IMR-90 (cell line): ENCODE results near the gene ZNF124.

Source experiments
- POLR2A ChIP-seq: IDR thresholded peaks from 2 replicates; pipeline ENCODE4 v1.6.1; 2012; ENCODE audit warnings: mild to moderate bottlenecking, low read depth, low read length
- TF ChIP-seq, protein P1 (sequence below): conservative IDR thresholded peaks from 2 replicates; pipeline ENCODE4 v1.5.1; 2012; ENCODE audit warnings: mild to moderate bottlenecking, low read depth, low read length, improper control_type of control experiment

- TF ChIP-seq POLR2A: no peak
- TF ChIP-seq, protein P1, sequence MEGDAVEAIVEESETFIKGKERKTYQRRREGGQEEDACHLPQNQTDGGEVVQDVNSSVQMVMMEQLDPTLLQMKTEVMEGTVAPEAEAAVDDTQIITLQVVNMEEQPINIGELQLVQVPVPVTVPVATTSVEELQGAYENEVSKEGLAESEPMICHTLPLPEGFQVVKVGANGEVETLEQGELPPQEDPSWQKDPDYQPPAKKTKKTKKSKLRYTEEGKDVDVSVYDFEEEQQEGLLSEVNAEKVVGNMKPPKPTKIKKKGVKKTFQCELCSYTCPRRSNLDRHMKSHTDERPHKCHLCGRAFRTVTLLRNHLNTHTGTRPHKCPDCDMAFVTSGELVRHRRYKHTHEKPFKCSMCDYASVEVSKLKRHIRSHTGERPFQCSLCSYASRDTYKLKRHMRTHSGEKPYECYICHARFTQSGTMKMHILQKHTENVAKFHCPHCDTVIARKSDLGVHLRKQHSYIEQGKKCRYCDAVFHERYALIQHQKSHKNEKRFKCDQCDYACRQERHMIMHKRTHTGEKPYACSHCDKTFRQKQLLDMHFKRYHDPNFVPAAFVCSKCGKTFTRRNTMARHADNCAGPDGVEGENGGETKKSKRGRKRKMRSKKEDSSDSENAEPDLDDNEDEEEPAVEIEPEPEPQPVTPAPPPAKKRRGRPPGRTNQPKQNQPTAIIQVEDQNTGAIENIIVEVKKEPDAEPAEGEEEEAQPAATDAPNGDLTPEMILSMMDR: no peak
Measured at GRCh38 chr1:247115545-247115944, 56.3 kb downstream of the ZNF124 start.
